Stimulated activated CD4-positive, alpha-beta T cell treated with anti-CD3 and anti-CD28 coated beads, Interleukin-2, amount 100 ng/mL, for 48 hours (primary cell): Measurements from ENCODE around the gene ATP8B3.

Experiments used
- DNase-seq, 2 donors: peaks; one replicate each; pipeline ENCODE4 v3.0.0-alpha.2; 2020

Gene ATP8B3

DNA sequence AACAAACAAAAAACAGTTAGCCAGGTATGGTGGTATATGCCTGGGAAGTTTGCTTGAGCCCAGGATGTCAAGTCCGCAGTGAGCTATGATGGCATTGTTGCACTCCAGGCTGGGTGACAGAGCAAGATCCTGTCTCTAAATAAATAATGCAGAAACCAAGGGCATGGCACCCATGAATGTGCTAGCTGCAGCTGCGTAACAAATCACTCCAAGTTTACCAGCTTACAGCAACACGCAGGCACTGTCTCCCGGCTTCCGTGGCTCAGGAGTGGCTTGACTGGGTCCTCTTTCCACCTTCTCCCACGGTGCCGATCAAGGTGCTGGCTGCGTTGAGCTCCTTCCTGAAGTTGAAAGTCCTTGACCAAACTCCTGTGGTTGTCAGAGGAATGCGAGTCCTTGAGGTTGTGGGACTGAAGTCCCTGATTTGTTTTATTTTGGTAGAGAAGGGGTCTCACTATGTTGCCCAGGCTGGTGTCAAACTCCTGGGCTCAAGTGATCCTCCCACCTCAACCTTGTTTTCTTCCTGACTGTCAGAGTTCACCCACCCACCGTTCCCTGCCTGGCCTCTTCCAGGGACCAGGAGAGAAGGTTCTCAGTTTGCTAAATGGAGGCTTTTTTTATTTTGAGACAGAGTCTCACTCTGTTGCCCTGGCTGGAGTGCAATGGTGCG lies 72.0 kb downstream of the ATP8B3 start:
- DNase-seq = no peak

DNA sequence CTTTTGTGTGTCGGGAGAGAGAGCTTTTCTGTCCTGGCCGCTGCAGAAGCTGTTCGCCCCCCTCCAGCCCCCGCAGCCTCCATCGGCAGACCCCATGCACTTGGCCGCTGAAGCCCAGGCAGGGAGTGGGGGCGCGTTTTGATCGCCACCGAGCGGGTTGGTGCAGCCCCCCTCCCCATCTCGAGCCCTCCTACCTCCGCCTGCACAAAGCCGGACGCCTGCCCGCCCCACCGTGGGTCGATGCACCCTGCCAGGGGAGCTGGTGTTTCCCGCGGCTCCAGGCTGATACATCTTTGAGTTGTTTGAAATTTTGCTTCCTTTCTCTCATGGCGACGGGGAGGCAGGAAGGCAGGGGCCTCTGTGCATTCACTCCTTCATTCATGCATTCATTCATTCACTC lies 75.1 kb downstream of the ATP8B3 start:
- no peak for DNase-seq

DNA sequence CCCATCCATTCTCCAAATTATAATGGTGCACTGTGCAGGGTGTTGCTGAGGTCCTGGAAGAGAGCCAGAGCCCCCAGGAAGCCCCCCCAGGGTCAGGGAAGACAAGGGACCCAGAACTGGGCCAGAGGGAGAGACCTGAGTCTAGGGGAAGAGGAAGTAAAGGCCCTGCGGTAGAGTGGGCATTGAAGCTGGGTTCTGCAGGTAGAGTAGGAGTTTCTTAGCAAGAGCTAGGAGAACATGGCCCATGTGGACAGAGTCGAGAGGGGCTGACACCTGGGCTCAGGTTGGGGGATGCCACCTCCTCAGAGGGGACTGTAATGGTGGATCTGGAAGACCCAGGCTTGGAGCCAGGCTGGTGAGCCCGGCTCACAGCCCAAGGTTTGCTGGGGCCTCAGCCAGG lies 75.8 kb downstream of the ATP8B3 start:
- DNase-seq = no peak

DNA sequence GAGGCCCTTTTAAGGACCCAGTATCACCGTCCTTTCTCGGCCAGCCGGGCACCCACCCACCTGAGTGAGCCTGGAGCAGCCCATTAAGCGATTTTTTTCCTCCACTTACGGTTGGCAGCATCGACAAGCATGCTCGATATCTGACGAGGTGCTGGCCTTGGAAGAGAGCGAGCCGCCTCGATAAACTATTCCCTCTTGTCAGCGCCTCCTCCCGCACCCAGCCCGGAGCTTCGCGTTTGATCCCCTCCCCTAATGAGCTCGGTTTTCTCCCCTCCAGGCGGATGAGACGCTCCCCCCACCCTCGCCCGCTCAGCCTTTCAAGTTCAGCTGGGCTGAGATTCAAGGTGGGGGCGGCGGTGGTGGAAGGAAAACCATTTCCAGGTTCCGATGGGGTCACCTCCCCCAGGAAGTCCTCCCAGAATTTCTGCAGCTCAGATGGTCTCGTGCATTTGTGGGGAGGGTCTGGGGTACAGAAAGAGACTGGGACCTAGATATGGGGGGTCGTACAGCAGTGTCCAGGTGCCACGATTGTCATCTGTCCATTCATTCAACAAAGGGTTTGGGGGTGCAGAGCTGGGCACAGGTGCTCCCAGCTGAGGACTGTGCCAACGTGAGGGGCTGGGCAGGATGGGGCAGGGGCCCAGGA lies 77.6 kb downstream of the ATP8B3 start:
- DNase-seq = no peak
